Umbilical cord (tissue), 2 donors: ENCODE data around the gene DHX30. TPM values are rescaled to one million over a fixed set of nuclear protein-coding genes. Genes with fewer than 3 reads are reported as not detected.
"Not testable (repeated sequence)": the region's sequence is repeated elsewhere in the genome, so short reads cannot be mapped to it uniquely, and the experiment has no call there.

Experiments
- DNase-seq: peaks from one replicate; pipeline ENCODE4 v3.0.0-alpha.2; 2015; ENCODE audit warnings: low spot score
- total RNA-seq: library from RNA; depleted of rRNA; stranded (reverse); fragments of >200 nt; gene quantifications from one replicate; pipeline ENCODE4 v1.2.3, GENCODE V29; 2014; ENCODE audit warnings: low replicate concordance; ENCODE audit not compliant: insufficient read depth

DHX30 gene
- total RNA-seq, 1 donor from 2014 or later: 41.2 TPM

DNA sequence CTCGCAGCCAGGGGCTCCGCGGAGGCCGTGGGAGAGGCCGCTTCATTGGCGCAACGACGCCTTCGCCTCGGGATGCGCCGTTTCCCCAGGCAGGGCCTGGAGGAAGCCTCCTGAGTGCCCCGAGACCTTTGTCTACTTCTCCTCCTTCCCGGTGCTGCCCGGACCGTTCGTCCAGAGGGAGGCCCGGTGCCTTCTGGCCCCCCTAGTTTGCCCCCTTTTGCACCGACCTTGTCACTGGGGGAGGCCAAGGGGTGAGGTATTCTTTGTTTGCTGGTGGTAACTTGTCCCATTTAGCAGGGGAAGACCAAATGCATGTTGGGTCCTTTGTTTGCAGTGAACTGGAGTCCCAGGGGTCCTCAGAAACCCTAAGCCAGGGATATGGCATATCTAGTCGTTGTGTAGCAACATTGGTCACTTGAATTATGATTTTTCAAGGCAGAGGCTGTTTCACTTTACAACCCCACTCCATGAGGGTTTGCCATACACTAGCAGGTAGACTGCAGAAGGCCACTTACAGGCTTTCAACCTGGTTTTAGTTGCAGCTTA lies 615 bp downstream of the DHX30 start:
- DNase-seq: no peak

- DNase-seq: no peak
These were observed 1.6 kb downstream of the DHX30 start for GRCh38 chr3:47804577-47804976.

DNA sequence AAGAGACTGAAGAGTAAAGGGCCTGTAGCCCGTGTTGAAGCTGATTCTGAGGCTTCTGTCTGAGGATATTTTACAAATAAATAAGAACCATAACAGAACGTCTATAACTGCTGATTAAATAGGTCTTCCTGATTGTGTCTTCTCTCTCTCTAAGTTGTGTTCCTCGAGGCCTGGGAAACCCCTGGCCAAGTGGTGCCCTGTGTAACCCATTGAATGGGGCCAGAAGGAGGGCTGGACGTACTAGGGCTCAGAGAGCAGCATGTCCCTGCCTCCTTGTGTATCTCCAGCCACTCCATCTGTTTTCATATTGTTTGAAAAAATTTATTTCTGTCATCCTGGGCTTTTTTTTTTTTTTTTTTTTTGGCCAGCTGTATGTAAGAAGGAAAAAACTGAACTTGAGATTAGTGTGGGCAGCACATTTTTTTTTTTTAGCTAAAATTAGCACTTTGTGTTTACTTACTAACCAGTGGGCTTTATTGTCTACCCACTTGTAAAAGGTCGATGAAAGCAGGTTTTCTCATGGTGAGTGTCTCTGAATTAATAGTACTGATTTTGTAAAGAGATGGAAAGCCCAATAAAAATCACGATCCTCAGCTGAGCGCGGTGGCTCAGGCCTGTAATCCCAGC lies 10.7 kb downstream of the DHX30 start:
- no peak for DNase-seq

DNA sequence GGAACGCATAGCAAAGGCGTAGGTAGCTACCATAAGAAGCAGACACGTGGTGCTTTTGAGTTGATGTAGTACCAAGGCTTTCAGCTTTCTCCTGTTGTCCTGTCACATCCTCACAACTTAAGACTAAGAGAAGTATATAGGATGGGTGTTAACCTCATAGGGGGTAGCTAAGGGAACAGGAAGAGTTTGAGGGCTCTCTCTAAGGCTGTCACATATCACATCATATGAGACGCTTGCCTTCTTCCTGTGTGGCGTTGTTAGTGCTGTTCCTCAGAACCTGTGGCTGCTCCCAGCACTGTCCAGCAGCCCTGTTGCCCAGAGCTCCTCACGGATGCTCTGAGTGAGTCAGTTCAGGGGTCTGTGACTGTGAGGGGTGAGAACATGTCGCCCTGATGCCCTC lies 14.7 kb downstream of the DHX30 start:
- DNase-seq: no peak

DNA sequence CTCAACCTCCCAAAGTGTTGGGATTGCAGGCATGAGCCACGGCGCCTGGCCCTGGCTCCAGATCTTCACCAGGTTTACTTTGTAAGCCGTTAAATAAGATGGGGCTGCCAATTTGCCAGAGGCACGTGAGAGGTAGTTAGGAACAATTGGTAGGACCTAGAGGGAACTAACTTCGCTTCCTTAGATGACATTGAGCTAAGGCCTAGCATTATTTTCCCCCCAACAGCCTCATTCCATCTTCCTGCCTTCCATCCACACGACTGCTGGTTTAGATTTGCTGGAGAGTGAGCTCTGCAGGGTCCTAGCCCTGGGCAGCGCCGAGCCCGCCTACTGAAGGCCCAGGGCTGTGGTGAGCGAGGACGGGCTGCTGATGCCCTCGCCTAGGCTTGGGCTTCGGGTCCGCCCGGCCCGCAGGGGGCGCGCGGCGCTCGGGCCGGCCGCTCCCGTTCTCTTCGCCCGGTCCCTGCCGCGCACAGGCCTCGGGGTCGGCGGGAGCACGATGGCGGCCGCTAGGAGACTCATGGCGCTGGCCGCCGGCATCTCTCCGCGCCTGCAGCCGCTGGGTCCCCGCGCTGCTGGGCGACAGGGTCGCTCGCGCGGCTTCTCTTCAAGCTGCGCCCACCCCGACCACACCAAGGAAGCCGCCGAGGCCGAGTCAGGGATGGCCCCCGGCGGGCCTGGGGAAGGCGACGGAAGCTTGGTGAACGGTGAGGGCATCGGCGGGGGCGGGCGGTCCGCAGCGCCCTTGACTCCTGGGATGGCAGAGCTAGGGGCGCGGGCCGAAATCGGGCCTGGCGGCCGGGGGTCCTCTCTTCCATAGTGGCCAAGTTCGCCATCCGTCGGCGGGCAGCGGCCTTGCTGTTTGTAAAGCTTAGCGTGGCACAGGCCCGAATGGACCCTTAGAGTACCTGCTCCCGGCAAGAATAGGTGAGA lies 21.9 kb downstream of the DHX30 start:
- DNase-seq: peak; percentile 84

DNA sequence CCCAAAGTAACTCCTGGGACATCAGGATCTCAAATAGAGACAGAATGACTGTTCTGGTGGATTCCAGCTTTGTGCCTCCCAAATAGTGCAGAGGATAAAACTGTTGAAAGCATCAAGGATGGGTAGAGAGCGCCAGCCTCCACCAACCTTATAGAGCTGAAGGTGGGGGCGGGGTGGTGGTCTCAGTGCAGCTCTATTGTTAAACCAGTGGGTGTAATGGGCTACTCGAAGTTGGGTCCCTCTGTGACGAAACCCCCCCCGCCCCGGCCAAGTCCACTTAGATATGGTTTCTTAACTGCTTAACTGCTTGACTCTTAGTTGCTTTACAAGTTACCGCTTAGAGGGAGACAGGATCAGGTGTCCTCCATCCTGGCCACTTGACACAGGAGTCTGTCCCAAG lies 22.7 kb downstream of the DHX30 start:
- DNase-seq: no peak

- not testable (repeated sequence) for DNase-seq
These were observed 26.5 kb downstream of the DHX30 start for GRCh38 chr3:47829482-47829881.

GRCh38 chr3:47836986-47837385 lies 34.0 kb downstream of the DHX30 start:
- DNase-seq: no peak

DNA sequence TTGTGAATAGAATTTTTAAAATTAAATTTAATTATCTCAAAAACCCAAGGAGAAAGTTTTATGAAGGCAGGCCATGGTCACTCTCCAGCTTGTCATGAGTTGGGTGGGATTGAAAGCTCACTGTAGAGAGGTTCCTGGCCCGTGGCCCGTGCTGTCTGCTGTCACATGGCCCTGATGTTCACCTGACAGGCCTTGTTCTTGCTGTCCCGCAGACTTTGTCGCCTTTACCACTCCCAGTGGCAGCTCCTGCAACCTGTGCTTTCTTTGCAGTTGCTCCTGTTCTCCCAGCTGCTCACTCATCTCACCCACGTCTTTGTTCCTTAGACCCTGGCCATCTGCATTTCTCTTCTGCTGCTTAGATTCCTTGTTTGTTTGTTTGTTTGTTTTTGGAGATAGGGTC lies 35.6 kb downstream of the DHX30 start:
- no peak for DNase-seq

- DNase-seq: no peak
These were observed 38.9 kb downstream of the DHX30 start for GRCh38 chr3:47841786-47842349.

GRCh38 chr3:47846186-47846879 lies 43.4 kb downstream of the DHX30 start:
- DNase-seq: no peak

- no peak for DNase-seq
These were observed 43.9 kb downstream of the DHX30 start for GRCh38 chr3:47846880-47847248.

DNA sequence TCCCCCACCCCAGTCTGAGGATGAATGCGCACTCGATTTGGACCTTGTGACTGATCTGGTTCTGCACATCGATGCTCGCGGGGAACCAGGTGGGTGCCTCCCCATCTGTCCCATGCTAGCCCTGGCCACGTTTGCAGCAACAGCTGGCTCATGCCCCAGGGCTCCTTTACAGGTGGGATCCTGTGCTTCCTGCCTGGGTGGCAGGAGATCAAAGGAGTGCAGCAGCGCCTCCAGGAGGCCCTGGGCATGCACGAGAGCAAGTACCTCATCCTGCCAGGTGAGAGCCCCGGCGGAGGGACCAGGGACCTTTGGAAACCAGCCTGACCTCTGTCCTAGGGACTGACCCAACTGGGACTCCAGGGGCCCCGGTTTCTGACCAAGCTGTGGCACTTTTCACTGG lies 44.3 kb downstream of the DHX30 start:
- no peak for DNase-seq

GRCh38 chr3:47847801-47848518 lies 45.0 kb downstream of the DHX30 start:
- DNase-seq: no peak

- DNase-seq: no peak
These were observed 45.7 kb downstream of the DHX30 start for GRCh38 chr3:47848599-47849117.

- no peak for DNase-seq
These were observed 46.3 kb downstream of the DHX30 start for GRCh38 chr3:47849186-47849698.

DNA sequence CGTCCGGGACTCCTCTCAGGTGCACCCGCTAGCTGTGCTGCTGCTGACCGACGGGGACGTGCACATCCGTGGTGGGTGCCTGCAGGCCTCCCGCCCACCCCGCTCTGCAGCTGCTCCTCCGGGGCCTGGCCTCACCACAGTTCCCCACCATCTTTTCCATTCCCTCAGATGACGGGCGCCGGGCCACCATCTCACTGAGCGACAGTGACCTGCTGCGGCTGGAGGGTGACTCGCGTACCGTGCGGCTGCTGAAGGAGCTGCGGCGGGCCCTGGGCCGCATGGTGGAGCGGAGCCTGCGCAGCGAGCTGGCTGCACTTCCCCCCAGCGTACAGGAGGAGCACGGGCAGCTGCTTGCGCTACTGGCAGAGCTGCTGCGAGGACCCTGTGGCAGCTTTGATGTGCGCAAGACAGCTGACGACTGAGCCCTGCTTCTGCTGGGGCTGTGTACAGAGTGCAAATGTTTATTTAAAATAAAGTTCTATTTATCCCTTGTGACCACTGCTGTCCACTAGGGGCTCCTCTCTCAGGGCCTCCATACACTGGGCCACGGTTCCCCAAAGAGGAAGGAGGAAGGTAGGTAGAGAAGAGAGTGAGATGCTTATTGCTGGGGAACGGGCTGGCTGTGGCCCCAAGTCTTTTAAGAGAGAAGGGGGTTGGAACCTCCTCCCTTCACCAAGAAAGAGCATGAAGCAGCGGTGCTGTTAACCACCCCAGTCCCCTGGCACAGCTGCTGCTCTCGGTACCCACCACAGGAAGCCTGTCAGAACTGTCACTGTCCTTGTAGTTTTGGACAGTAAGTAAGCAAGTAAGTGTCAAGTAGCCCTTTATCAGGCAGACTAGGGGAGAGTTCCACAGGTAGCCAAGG lies 47.0 kb downstream of the DHX30 start:
- DNase-seq: no peak

- no peak for DNase-seq
These were observed 47.8 kb downstream of the DHX30 start for GRCh38 chr3:47850564-47851410.
